Measurements from ENCODE around the gene KRTAP5-11. TPM values are rescaled to one million over a fixed set of nuclear protein-coding genes. Genes with fewer than 3 reads are reported as not detected.
"Not testable (repeated sequence)": the region's sequence is repeated elsewhere in the genome, so short reads cannot be mapped to it uniquely, and the experiment has no call there.

The KRTAP5-11 gene
- total and polyA plus RNA-seq, 2 of the 4 experiments (the other 2 are of a cell fraction): not detected

- H4K5ac ChIP-seq (ENCODE audit: low read depth, low read length); H3K4me2 ChIP-seq (ENCODE audit: low read depth, low read length); H2BK5ac ChIP-seq (ENCODE audit: low read depth, low read length, poor library complexity, severe bottlenecking); H3K9ac ChIP-seq (ENCODE audit: low read depth, low read length); H3K4me3 ChIP-seq (ENCODE audit: insufficient read depth, low read depth, low read length); H3K27ac ChIP-seq (ENCODE audit: insufficient read depth, low read length); dilution Hi-C loops (cut with HindIII; ENCODE audit: low sequenced_read_pairs, unreplicated experiment); H4K20me1 ChIP-seq (ENCODE audit: insufficient read depth, low read length); H3K9me3 ChIP-seq (ENCODE audit: control insufficient read depth, insufficient read depth, low read length); H3K56ac ChIP-seq (ENCODE audit: extremely low read depth, insufficient read depth, low read length); H2BK15ac ChIP-seq (ENCODE audit: low read depth, low read length); intact Hi-C loops (cut with micrococcal nuclease); H4K8ac ChIP-seq (ENCODE audit: low read depth in 2 of 2, low read length in 2 of 2); POLR2A ChIA-PET (ENCODE audit: unreplicated experiment); H3K23ac ChIP-seq (ENCODE audit: low read depth, low read length); H3K36me3 ChIP-seq (ENCODE audit: control insufficient read depth, insufficient read depth, low read length); H3K4me1 ChIP-seq (ENCODE audit: control insufficient read depth, insufficient read depth, low read length); H3K4ac ChIP-seq (ENCODE audit: low read depth, low read length); DNase-seq; H2BK120ac ChIP-seq (ENCODE audit: low read depth, low read length); H2AK5ac ChIP-seq (ENCODE audit: low read depth, low read length); H3K9me1 ChIP-seq (ENCODE audit: insufficient read depth, low read length); H2AFZ ChIP-seq (replicated peaks; ENCODE audit: low read length, poor library complexity); H3K14ac ChIP-seq (replicated peaks; ENCODE audit: low read depth, low read length); H3K18ac ChIP-seq (ENCODE audit: low read depth, low read length); H3K79me1 ChIP-seq (ENCODE audit: low read depth in 1 of 2, low read length in 2 of 2); H2AK9ac ChIP-seq (replicated peaks; ENCODE audit: low read depth, low read length, poor library complexity); H2BK20ac ChIP-seq (ENCODE audit: low read depth, low read length); in situ Hi-C loops (cut with MboI; ENCODE audit: low sequenced_read_pairs); BruUV-seq (replicated peaks); H4K91ac ChIP-seq (ENCODE audit: insufficient read depth, low read depth, low read length); ATAC-seq (ENCODE audit: low read depth): not testable (repeated sequence)
- peaks cover 19% of the 10 kb centered on the region for H3K27me3 ChIP-seq (ENCODE audit: control insufficient read depth, insufficient read depth, low read length)
- no CpG with 5 or more reads among the region's 8 CpGs for WGBS, 2 experiments (ENCODE audit: extremely low coverage in 2 of 2, insufficient read length in 1 of 2)
- CTCF ChIA-PET: interaction anchor here (1.5 kb wide), 1 partner anchor 12 kb away, joined by 4 read pairs; no protein-coding TSS in a partner anchor
Observed at GRCh38 chr11:71567633-71568032, 15.0 kb downstream of the KRTAP5-11 start.

GRCh38 chr11:71566626-71567599, 15.8 kb downstream of the KRTAP5-11 start:
- ATAC-seq (ENCODE audit: low read depth); DNase-seq; BruUV-seq (replicated peaks); intact Hi-C loops (cut with micrococcal nuclease); H3K56ac ChIP-seq (ENCODE audit: extremely low read depth, insufficient read depth, low read length); H3K4me3 ChIP-seq (ENCODE audit: insufficient read depth, low read depth, low read length); H3K23ac ChIP-seq (ENCODE audit: low read depth, low read length); H2AK5ac ChIP-seq (ENCODE audit: low read depth, low read length); H3K4me2 ChIP-seq (ENCODE audit: low read depth, low read length); H4K5ac ChIP-seq (ENCODE audit: low read depth, low read length); H3K27ac ChIP-seq (ENCODE audit: insufficient read depth, low read length); in situ Hi-C loops (cut with MboI; ENCODE audit: low sequenced_read_pairs); H3K18ac ChIP-seq (ENCODE audit: low read depth, low read length); H2AK9ac ChIP-seq (replicated peaks; ENCODE audit: low read depth, low read length, poor library complexity); H2BK20ac ChIP-seq (ENCODE audit: low read depth, low read length); H3K14ac ChIP-seq (replicated peaks; ENCODE audit: low read depth, low read length); H3K9me1 ChIP-seq (ENCODE audit: insufficient read depth, low read length); dilution Hi-C loops (cut with HindIII; ENCODE audit: low sequenced_read_pairs, unreplicated experiment); H3K9ac ChIP-seq (ENCODE audit: low read depth, low read length); H2BK15ac ChIP-seq (ENCODE audit: low read depth, low read length); H3K4ac ChIP-seq (ENCODE audit: low read depth, low read length); H3K79me1 ChIP-seq (ENCODE audit: low read depth in 1 of 2, low read length in 2 of 2); POLR2A ChIA-PET (ENCODE audit: unreplicated experiment); H3K4me1 ChIP-seq (ENCODE audit: control insufficient read depth, insufficient read depth, low read length); H2BK5ac ChIP-seq (ENCODE audit: low read depth, low read length, poor library complexity, severe bottlenecking); H2AFZ ChIP-seq (replicated peaks; ENCODE audit: low read length, poor library complexity); H2BK120ac ChIP-seq (ENCODE audit: low read depth, low read length); H4K91ac ChIP-seq (ENCODE audit: insufficient read depth, low read depth, low read length); H4K20me1 ChIP-seq (ENCODE audit: insufficient read depth, low read length); H4K8ac ChIP-seq (ENCODE audit: low read depth in 2 of 2, low read length in 2 of 2); H3K9me3 ChIP-seq (ENCODE audit: control insufficient read depth, insufficient read depth, low read length); H3K36me3 ChIP-seq (ENCODE audit: control insufficient read depth, insufficient read depth, low read length): not testable (repeated sequence)
- H3K27me3 ChIP-seq (ENCODE audit: control insufficient read depth, insufficient read depth, low read length): peaks cover 16% of the 10 kb centered on the region
- CTCF ChIA-PET: interaction anchor here (1.1 to 1.5 kb wide), 2 partner anchors 13 kb away, joined by 3 to 4 read pairs; no protein-coding TSS in a partner anchor
- WGBS, 2 experiments (ENCODE audit: extremely low coverage in 2 of 2, insufficient read length in 1 of 2): 30% methylated on average over 2 of the region's 21 CpGs; no CpG with 5 or more reads in 1 of the 2 experiments

All from IMR-90 (cell line).